Measurements from ENCODE around the gene CBFA2T2. TPM values are rescaled to one million over a fixed set of nuclear protein-coding genes. Genes with fewer than 3 reads are reported as not detected.

The CBFA2T2 gene
- total RNA-seq, 1 donor from 2014 or later, result 58.1 TPM

- Mint-ChIP-seq H3K36me3 (ENCODE audit: insufficient read depth) (peaks cover 2% of the 10 kb centered on the region), H3K4me3 (ENCODE audit: low read depth) (no peak overlapping the region), H3K9me3 (ENCODE audit: low read depth) (no peaks in the 10 kb centered on the region), H3K27ac (peak overlapping the region; percentile 93), H3K4me1 (ENCODE audit: low read depth) (peaks cover 47% of the 10 kb centered on the region), H3K27me3 (no peaks in the 10 kb centered on the region)
- TF ChIP-seq CTCF (IDR thresholded peaks at IDR 0.05; ENCODE audit: unreplicated experiment), result no peak
- no peak for DNase-seq (ENCODE audit: low spot score, unreplicated experiment)
These were observed 165.3 kb downstream of the CBFA2T2 start for GRCh38 chr20:33655164-33655563.

DNA sequence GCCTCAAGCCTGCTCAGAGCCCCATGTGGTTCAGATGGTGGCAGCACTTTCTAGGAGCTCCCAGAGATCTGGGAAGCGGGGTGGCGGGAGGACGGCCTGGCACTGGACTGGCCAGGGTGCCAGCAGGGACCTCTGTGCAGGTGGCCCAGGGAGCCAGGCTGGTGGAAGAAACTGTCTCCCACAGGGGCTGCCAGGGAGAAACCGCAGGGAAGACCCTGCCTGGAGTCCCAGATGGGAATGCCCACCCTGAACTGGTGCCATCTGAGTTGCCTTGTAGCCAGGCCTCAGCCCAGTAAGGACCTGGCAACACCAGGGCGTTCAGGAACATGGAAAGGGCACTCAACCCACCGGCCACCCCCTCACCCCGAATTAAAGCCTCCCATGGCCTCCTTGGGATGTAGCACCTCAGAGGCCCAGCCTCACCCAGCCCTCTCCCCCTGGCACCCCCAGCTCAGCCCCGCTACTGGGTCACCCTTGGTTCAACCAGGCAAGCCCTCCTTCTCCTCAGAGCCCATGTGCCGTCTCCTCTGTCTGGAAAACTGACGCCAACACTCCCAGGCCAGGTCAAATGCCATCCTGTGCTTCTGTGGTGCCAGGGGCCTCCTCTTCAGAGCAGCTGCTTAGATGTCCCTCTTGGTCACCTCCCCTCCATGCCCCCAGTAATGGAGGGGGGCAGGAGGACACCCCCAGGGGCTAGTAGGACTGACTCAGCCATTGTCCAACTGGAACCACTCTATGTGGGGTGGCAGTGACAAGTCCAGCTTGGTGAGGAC, 166.3 kb downstream of the CBFA2T2 start:
- no peak for TF ChIP-seq CTCF (IDR thresholded peaks at IDR 0.05; ENCODE audit: unreplicated experiment)
- Mint-ChIP-seq H3K27ac (peak overlapping the region; percentile 59), H3K4me1 (ENCODE audit: low read depth) (peaks cover 40% of the 10 kb centered on the region), H3K4me3 (ENCODE audit: low read depth) (no peak overlapping the region), H3K36me3 (ENCODE audit: insufficient read depth) (peaks cover 4% of the 10 kb centered on the region), H3K9me3 (ENCODE audit: low read depth) (no peaks in the 10 kb centered on the region), H3K27me3 (no peaks in the 10 kb centered on the region)
- no peak for DNase-seq (ENCODE audit: low spot score, unreplicated experiment)

GRCh38 chr20:33656783-33657703, 167.1 kb downstream of the CBFA2T2 start:
- Mint-ChIP-seq H3K4me3 (ENCODE audit: low read depth) (no peak overlapping the region), H3K4me1 (ENCODE audit: low read depth) (peaks cover 32% of the 10 kb centered on the region), H3K27me3 (no peaks in the 10 kb centered on the region), H3K9me3 (ENCODE audit: low read depth) (no peaks in the 10 kb centered on the region), H3K36me3 (ENCODE audit: insufficient read depth) (peaks cover 4% of the 10 kb centered on the region), H3K27ac (peak overlapping the region; percentile 59)
- no peak for DNase-seq (ENCODE audit: low spot score, unreplicated experiment)
- TF ChIP-seq CTCF (IDR thresholded peaks at IDR 0.05; ENCODE audit: unreplicated experiment), result no peak

DNA sequence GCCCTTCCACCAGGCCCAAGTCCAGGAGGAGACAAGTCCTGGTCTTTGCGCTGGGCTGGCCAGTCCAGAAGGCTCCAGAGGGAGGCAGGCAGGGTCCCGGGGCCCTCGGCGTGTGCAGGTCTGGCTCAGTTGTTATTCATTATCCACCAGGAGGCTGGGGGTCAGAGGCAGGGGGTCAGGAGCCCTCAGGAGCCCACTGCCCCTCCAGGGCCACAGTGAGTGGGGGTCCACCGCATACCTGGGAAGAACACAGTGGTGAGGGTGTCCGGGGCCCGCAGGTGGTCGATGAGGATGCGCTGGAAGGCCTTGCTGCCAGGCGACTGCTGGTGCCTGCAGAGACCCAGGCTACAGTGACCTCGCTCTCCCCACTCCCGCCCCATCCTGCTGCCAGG, 167.8 kb downstream of the CBFA2T2 start:
- Mint-ChIP-seq H3K36me3 (ENCODE audit: insufficient read depth) (peaks cover 4% of the 10 kb centered on the region), H3K27ac (no peak overlapping the region), H3K4me3 (ENCODE audit: low read depth) (no peak overlapping the region), H3K4me1 (ENCODE audit: low read depth) (peaks cover 27% of the 10 kb centered on the region), H3K27me3 (no peaks in the 10 kb centered on the region), H3K9me3 (ENCODE audit: low read depth) (no peaks in the 10 kb centered on the region)
- no peak for DNase-seq (ENCODE audit: low spot score, unreplicated experiment)
- TF ChIP-seq CTCF (IDR thresholded peaks at IDR 0.05; ENCODE audit: unreplicated experiment), result no peak

DNA sequence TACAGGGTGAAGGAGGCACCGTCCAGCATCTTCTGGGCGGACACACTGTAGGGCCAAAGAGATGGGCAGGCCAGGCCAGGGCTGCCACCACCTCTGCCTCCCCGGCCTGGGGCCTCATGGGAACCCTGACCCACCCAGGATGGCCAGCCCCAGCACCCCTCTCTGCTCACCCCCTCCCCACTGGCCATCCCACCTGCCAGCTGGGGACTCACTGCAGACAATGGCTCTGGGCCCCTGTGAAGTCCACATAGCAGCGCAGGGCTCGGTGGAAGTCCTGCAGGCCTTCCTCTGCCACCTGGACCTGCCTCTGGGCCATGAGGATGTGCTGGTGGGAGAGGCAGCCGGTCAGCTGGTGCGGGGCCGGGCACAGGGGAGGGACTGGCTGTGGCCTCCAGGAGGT, 168.6 kb downstream of the CBFA2T2 start:
- H3K4me3 Mint-ChIP-seq (ENCODE audit: low read depth), result no peak overlapping the region
- peaks cover 4% of the 10 kb centered on the region for H3K36me3 Mint-ChIP-seq (ENCODE audit: insufficient read depth)
- H3K27ac Mint-ChIP-seq, result no peak overlapping the region
- DNase-seq (ENCODE audit: low spot score, unreplicated experiment), result no peak
- peaks cover 20% of the 10 kb centered on the region for H3K4me1 Mint-ChIP-seq (ENCODE audit: low read depth)
- no peak for TF ChIP-seq CTCF (IDR thresholded peaks at IDR 0.05; ENCODE audit: unreplicated experiment)
- no peaks in the 10 kb centered on the region for H3K27me3 Mint-ChIP-seq
- no peaks in the 10 kb centered on the region for H3K9me3 Mint-ChIP-seq (ENCODE audit: low read depth)
